NCI-H1105 (cell line): ENCODE results near the gene FOXA2.
"Not testable (repeated sequence)": the region's sequence is repeated elsewhere in the genome, so short reads cannot be mapped to it uniquely, and the experiment has no call there.

Experiments
- DNase-seq: peaks from one replicate; lab custom pipeline; 2025; lab: John Stamatoyannopoulos, UW

Gene FOXA2

DNA sequence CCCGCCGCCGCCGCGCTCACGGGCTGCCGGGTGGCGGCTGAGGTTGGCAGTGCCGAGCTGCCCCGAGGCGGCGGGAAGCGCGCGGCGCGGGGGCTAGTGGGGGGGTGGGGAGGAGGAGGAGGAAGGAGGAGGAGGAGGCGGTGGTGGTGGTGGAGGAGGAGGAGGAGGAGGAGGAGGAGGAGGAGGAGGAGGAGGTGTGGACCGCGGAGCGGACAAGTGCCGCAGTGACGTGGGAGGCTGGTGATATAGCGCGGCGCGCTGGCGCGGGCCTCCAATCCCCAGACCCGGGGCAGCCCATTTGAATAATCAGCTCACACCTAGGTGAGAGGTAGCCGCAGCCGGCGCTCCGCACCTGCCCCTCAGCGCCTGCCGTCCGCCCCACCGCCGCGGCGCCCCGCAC lies at the start of gene FOXA2:
TSS of gene FOXA2 (minus strand) at position 51 of the 400 bp plus-strand sequence. CDS start 294 bp downstream, outside the sequence.
- DNase-seq, result peak; percentile 42

- DNase-seq, result peak; percentile 35
Measured at GRCh38 chr20:22630701-22631100, 46.3 kb upstream of the FOXA2 start.

GRCh38 chr20:22629927-22630326 lies 45.6 kb upstream of the FOXA2 start:
- no peak for DNase-seq

DNA sequence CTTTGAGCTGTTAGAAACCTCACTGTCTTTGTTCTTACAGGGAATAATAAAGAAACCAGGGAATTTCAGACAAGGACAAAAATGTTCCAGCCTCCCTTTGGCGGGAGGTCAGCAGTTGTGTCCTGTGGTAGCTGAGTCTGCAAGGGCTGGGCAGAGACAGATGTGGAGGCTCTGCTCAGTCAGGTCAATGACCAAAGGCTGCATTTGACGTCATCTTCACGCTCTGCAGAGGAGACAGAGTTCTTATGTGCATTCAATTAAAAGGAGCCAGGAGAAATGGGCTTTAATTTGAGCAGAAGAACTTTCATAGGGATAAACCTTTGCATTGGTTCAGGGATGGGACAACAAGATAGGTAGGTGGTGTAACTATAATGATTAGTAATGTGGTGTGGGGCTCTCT lies 45.1 kb upstream of the FOXA2 start:
- no peak for DNase-seq

- no peak for DNase-seq
Measured at GRCh38 chr20:22626496-22626895, 42.1 kb upstream of the FOXA2 start.

DNA sequence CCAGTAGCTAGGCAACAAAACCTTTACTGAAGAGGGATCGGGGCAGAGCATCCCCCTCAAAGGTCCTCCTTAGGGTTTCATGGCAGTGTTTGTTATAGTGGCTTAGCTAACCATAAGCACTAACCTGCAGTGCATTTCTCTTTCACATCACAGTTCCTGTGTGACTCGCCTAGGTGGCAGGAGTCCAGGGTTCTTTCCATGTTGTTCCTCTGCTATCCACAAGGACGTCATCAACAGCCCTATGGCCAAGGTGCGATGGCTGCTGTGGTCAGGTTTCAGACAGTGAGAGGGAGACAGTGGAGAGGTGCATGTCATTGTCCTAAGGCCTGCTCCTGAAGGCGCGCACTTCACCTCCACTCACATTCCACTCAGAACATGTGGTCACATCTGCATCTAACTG lies 38.8 kb upstream of the FOXA2 start:
- DNase-seq, result no peak

DNA sequence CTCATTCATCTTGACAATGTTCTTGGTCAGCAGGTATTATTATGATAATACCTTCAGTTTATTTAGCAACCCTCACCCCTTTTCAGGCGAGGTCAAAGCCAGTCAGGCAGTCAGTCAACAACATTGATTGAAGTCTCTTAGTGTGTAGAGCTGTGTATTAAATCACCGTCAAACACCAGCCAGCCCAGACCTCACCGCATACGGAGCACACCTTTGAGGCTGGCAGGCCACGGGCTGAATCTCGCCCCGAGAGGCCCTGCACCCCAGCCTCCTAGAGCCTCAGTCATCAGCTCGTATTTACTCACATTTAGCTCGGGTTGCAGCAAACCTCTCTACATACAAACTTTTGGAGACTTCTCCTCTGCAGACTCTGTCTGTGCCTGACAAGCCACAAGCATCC lies 36.0 kb upstream of the FOXA2 start:
- no peak for DNase-seq

- DNase-seq, result no peak
Measured at GRCh38 chr20:22619806-22620205, 35.4 kb upstream of the FOXA2 start.

DNA sequence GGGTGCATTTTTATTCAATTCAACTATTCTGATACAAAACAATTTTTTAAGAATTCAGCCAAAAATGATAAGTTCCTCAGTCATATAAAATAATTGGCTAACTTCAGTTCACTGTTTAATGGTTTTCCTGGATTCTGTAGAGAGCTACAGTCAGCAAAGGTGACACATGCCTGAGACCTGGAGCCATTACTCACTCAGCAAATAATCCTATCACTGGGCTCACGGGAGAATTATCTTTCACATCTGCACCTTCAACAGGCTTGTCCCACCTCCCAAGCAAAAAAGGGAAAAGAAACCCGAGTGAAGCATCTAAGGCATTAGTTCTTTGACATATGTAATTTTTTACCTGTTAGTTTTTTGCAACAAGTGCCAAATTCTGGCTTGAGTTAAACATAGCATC lies 34.9 kb upstream of the FOXA2 start:
- DNase-seq, result no peak

GRCh38 chr20:22617160-22617559 lies 32.8 kb upstream of the FOXA2 start:
- no peak for DNase-seq

DNA sequence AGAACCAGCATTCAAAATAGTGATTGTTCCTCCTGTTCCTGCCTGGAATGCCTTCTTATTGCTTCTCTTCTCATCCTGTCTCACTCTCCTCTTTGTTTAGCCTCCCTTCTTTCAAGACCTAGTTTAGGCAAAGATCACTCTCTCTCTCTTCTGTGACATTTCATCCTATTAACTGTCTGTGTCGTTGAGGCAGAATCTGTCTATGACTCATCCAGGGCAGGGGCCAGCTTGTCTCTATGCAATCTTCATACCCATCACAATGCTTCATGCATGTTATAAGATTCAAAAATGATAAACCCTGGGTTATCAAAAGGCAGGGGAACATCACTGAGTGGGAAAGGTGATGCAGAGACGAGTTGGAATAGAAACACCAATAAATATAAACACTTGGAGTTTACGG lies 32.2 kb upstream of the FOXA2 start:
- DNase-seq, result no peak

- DNase-seq, result no peak
Measured at GRCh38 chr20:22615425-22615824, 31.1 kb upstream of the FOXA2 start.

GRCh38 chr20:22611636-22612035 lies 27.3 kb upstream of the FOXA2 start:
- no peak for DNase-seq

DNA sequence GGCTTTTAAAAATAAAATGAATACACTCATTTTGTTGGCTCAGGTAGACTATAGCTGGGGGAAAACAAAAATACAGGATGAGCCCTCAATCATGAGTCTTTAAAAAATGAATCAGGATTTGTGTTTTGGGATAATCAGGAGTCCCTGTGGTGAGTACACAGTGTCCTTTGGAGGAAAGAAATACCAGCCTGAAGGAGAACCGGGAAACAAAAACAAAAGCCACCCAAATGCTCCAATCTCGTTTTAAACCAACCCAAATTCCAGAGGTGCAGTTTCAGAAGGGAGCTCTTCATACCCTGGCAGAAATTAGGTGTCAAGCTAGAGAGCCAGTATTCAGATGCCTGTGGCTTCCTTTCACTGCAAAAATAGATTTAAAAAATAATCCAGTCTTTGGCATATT lies 23.3 kb upstream of the FOXA2 start:
- no peak for DNase-seq

DNA sequence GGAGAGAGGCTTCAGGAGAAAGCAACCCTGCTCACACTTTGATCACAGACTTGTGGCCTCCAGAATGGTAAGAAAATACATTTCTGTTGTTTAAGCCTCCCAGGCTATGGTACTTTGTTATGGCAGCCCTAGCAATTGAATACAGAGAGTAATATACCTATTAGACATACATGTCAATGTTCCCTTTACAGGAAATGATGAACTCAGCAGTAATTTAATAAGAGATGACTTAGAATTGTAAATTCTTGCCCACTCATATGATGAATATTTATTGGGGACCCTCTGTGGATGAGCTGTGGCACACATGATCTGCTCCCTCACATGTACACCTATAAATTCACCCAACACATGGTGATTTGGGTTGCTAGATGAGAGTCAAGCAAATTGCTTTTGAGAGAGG lies 20.4 kb upstream of the FOXA2 start:
- no peak for DNase-seq

- DNase-seq, result no peak
Measured at GRCh38 chr20:22601361-22602141, 17.2 kb upstream of the FOXA2 start.

DNA sequence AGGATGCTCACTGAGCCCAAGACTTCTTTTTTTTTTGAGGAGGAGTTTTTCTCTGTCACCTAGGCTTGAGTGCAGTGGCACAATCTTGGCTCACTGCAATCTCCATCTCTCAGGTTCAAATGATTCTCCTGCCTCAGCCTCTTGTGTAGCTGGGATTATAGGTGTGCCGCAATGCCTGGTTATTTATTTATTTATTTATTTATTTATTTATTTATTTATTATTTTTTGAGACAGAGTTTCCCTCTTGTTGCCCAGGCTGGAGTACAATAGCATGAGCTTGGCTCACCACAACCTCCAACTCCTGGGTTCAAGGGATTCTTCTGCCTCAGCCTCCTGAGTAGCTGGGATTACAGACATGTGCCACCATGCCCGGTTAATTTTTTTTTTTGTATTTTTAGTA lies 14.9 kb upstream of the FOXA2 start:
- not testable (repeated sequence) for DNase-seq

DNA sequence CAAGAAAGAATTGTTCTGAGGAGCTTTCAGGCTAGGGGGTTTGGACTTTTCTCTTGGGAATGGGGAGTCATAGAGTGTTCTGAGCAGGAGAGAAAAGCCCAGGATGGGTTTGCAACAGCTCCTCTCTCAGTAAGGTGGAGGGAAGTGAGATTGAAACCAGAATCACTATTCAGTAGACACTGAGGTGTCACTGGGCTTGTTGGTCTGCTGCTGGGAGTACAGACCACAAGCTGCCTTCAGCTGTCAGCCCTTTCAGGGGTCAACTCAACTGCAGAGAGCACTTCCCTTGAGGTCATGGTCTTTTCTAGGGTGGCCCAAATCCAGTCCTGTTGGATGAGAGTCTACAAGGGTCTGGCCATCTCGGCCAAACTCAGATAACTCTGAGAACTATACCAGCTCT lies 12.9 kb upstream of the FOXA2 start:
- no peak for DNase-seq

DNA sequence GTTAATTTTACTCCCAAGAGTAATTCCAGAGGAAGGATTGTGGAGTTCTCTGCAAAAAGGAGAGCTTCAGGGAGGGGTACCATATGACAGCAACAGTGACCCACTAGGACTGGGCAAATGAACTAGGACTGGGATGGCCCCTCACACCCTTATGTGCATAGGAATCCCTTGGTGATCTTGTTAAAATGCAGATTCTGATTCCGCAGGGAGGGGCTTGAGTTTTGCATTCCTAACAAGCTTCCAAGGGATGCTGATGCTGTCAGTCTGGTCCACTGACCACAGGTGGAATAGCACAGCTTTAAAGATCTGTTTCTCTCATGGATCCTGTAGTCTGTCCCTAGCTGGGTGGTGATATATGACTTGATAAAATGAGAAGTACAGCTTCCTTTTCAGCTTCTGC lies 6.3 kb upstream of the FOXA2 start:
- DNase-seq, result no peak

DNA sequence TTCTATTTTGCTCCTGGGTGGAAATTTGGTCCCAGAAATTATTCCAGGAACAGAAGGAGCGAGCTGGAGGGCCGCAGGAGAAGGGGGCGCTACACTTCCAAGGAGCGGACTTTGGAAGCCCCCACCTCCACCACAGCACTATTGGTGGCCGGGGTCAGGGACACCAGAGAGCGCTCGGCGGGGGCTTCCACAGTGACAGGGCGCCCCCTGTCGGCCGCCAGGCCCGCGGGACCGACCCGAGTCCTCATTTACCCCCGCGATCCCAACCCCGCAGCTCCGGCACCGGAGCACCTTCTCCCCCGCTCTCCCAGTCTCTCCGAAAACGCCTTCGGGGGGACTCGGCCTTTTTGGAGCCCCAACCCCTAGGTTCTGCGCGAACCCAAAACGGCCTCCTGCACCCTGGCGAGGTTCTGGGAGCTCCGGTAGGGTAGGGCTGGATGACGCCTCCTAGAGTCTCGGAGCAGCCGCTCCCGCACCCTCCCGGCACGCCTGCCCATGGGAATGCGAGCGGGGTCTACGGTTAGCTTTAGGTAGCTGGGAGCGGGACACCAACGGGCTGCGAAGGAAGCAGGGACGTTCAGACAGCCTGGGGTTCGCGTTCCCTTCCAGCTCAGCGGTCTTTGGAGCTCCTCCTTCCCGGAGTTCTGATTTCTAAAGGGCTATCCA lies 2.4 kb upstream of the FOXA2 start:
- no peak for DNase-seq

- no peak for DNase-seq
Measured at GRCh38 chr20:22585786-22586493, 1.6 kb upstream of the FOXA2 start.

- peak; percentile 42 for DNase-seq
Measured at GRCh38 chr20:22584922-22585785, 782 bp upstream of the FOXA2 start.
